ENCODE data around the gene TRPM8.

The TRPM8 gene

DNA sequence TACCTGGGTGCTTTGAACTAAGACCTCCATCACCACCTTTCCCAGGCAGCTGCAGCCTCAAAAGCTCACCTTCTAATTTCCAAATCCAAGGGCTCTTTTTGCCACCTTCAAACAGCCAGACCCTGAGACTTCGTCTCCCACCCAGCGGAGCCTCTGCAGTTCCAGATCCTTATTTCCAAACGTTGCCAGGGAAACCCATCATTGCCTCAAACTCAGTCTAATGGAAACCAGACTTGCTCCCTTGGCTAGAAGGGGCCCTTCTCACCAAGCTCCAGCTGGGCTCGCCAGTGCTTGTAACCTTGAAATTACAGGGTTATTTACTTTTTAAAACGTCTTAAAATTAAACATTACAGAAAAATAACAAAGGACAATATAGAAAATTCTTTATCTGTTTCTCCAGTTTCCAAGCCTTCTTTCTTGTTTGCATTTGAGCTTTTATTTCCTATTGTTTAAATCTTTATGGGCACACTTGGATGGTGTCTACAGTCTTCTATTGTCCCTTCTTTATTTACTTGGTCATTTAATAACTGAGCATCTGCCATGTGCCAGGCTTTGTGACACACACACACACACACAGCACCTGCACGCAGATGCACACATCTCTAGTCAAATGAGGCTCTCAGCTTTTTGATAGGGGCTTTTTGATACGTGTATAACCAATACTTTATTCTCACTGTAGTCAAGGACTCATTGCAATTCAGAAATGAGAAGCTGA is 36.1 kb downstream of the TRPM8 start:
- TF ChIP-seq TAF1 (IDR thresholded peaks at IDR 0.05; ENCODE audit: borderline replicate concordance, insufficient read depth, low read length) (no peak), POLR2AphosphoS5 (IDR thresholded peaks at IDR 0.05; ENCODE audit: low read depth, low read length) (no peak), REST (IDR thresholded peaks at IDR 0.05; ENCODE audit: insufficient read depth in 1 of 2, low read depth in 2 of 2, low read length in 2 of 2) (no peak), FOXP2 (optimal IDR thresholded peaks at IDR 0.05; ENCODE audit: borderline replicate concordance, extremely low read depth, extremely low read length, insufficient read depth) (no peak), SIN3A (IDR thresholded peaks at IDR 0.05; ENCODE audit: borderline replicate concordance, insufficient read depth, low read length) (no peak)

- TF ChIP-seq TAF1 (IDR thresholded peaks at IDR 0.05; ENCODE audit: borderline replicate concordance, insufficient read depth, low read length) = no peak
- TF ChIP-seq FOXP2 (optimal IDR thresholded peaks at IDR 0.05; ENCODE audit: borderline replicate concordance, extremely low read depth, extremely low read length, insufficient read depth) = no peak
- no peak for TF ChIP-seq SIN3A (IDR thresholded peaks at IDR 0.05; ENCODE audit: borderline replicate concordance, insufficient read depth, low read length)
- TF ChIP-seq POLR2AphosphoS5 (IDR thresholded peaks at IDR 0.05; ENCODE audit: low read depth, low read length) = no peak
- no peak for TF ChIP-seq REST (IDR thresholded peaks at IDR 0.05; ENCODE audit: insufficient read depth in 1 of 2, low read depth in 2 of 2, low read length in 2 of 2)
These were observed 43.0 kb downstream of the TRPM8 start for GRCh38 chr2:233960203-233960602.

- no peak for TF ChIP-seq FOXP2 (optimal IDR thresholded peaks at IDR 0.05; ENCODE audit: borderline replicate concordance, extremely low read depth, extremely low read length, insufficient read depth)
- TF ChIP-seq POLR2AphosphoS5 (IDR thresholded peaks at IDR 0.05; ENCODE audit: low read depth, low read length) = no peak
- no peak for TF ChIP-seq SIN3A (IDR thresholded peaks at IDR 0.05; ENCODE audit: borderline replicate concordance, insufficient read depth, low read length)
- no peak for TF ChIP-seq TAF1 (IDR thresholded peaks at IDR 0.05; ENCODE audit: borderline replicate concordance, insufficient read depth, low read length)
- TF ChIP-seq REST (IDR thresholded peaks at IDR 0.05; ENCODE audit: insufficient read depth in 1 of 2, low read depth in 2 of 2, low read length in 2 of 2) = no peak
These were observed 44.7 kb downstream of the TRPM8 start for GRCh38 chr2:233961905-233962304.

- TF ChIP-seq FOXP2 (optimal IDR thresholded peaks at IDR 0.05; ENCODE audit: borderline replicate concordance, extremely low read depth, extremely low read length, insufficient read depth) = no peak
- TF ChIP-seq SIN3A (IDR thresholded peaks at IDR 0.05; ENCODE audit: borderline replicate concordance, insufficient read depth, low read length) = no peak
- no peak for TF ChIP-seq REST (IDR thresholded peaks at IDR 0.05; ENCODE audit: insufficient read depth in 1 of 2, low read depth in 2 of 2, low read length in 2 of 2)
- TF ChIP-seq POLR2AphosphoS5 (IDR thresholded peaks at IDR 0.05; ENCODE audit: low read depth, low read length) = no peak
- no peak for TF ChIP-seq TAF1 (IDR thresholded peaks at IDR 0.05; ENCODE audit: borderline replicate concordance, insufficient read depth, low read length)
These were observed 47.4 kb downstream of the TRPM8 start for GRCh38 chr2:233964581-233964980.

Measured in PFSK-1 (cell line).